Upper lobe of left lung (tissue), 6 donors: ENCODE measurements around the gene LRBA. TPM values are rescaled to one million over a fixed set of nuclear protein-coding genes. Genes with fewer than 3 reads are reported as not detected.

Source experiments
- ATAC-seq, 2 donors: fragments of 200-7000 bp; cut with Tn5 transposase; one replicate each; pipeline ENCODE4 v1.9.1; 2022; ENCODE audit warnings: mild to moderate bottlenecking in 2 of 2, moderate library complexity in 2 of 2; ENCODE audit not compliant: low FRiP score in 2 of 2
- DNase-seq, 2 donors: peaks; one replicate each; pipeline ENCODE4 v3.0.0-alpha.2; 2019 to 2020
- H3K27ac ChIP-seq, 4 donors: fragments of 200-600 bp; sonication (generic); one replicate each; pipeline ENCODE4 v1.5.1; 2016 to 2019
- H3K27me3 ChIP-seq, 4 donors: fragments of 200-600 bp; sonication (generic); one replicate each; pipeline ENCODE4 v1.5.1; 2017 to 2019
- H3K36me3 ChIP-seq, 4 donors: fragments of 200-600 bp; sonication (generic); one replicate each; pipeline ENCODE4 v1.5.1; 2016 to 2019
- H3K4me1 ChIP-seq, 4 donors: fragments of 200-600 bp; sonication (generic); one replicate each; pipeline ENCODE4 v1.5.1; 2018 to 2019
- H3K4me3 ChIP-seq, 4 donors: fragments of 200-600 bp; sonication (generic); one replicate each; pipeline ENCODE4 v1.5.1; 2017 to 2019; ENCODE audit warnings: mild to moderate bottlenecking in 2 of 4, moderate library complexity in 1 of 4
- H3K9me3 ChIP-seq, 4 donors: fragments of 200-600 bp; sonication (generic); one replicate each; pipeline ENCODE4 v1.5.1; 2018 to 2019
- CTCF ChIP-seq, 6 experiments: fragments of 450-650 bp in 4 of 6; fragments of 200-600 bp in 2 of 6; sonication (generic) in 2 of 6; IDR thresholded peaks; one replicate each; pipeline ENCODE4 v1.5.1; 2016 to 2019; ENCODE audit warnings: antibody characterized with exemption in 6 of 6
- EP300 ChIP-seq, 4 donors: sonication (generic); formaldehyde crosslinking; IDR thresholded peaks; one replicate each; pipeline ENCODE4 v1.5.1; 2017; ENCODE audit warnings: antibody characterized with exemption in 4 of 4, control low read depth in 2 of 4
- POLR2A ChIP-seq, 4 donors: fragments of 450-650 bp; IDR thresholded peaks; one replicate each; pipeline ENCODE4 v1.5.1; 2016 to 2017; ENCODE audit warnings: antibody characterized with exemption in 4 of 4, mild to moderate bottlenecking in 2 of 4
- POLR2AphosphoS5 ChIP-seq, 2 donors: sonication (generic); formaldehyde crosslinking; IDR thresholded peaks; one replicate each; pipeline ENCODE4 v1.5.1; 2017; ENCODE audit warnings: antibody characterized with exemption in 2 of 2
- WGBS, 2 donors: methylation state at CpG; one replicate each; pipeline ENCODE4 v1.1.5; 2017 to 2018; 5-methylcytosine and 5-hydroxymethylcytosine counted together
- total RNA-seq, 6 donors: library from RNA; depleted of rRNA in 4 of 6; stranded (reverse); fragments of >200 nt in 4 of 6; gene quantifications; one replicate each; pipeline versions ENCODE4 v1.1.0 to v1.2.1, GENCODE V29; 2016 to 2021
- donor health status: DM: no; HTN: no; CAD: no; lungs with moderate emphysema.
- donor health status: DM: no; HTN: yes; CAD: no; lungs with severe emphysema.

The LRBA gene
- total RNA-seq, 6 donors from 2014 or later: 34.7 to 139 (median 56.4) TPM

- WGBS, 2 donors: 59 to 66% methylated on average over 2 of the region's 2 CpGs
- no peaks in the 10 kb centered on the region for H3K27me3 ChIP-seq
- H3K4me1 ChIP-seq: peaks cover 10 to 30% (median 13%) of the 10 kb centered on the region in 4 donors
- H3K9me3 ChIP-seq: no peaks in the 10 kb centered on the region
- H3K36me3 ChIP-seq: no peaks in the 10 kb centered on the region
- DNase-seq (no peak), ATAC-seq (no peak)
- H3K27ac ChIP-seq: no peak overlapping the region
- TF ChIP-seq POLR2AphosphoS5 (IDR thresholded peaks at IDR 0.05) (no peak), POLR2A (IDR thresholded peaks at IDR 0.05) (no peak), EP300 (IDR thresholded peaks at IDR 0.05) (no peak), CTCF (IDR thresholded peaks at IDR 0.05) (no peak)
- peak overlapping the region in 2 of 4 donors; percentile 91 to 99 for H3K4me3 ChIP-seq
Measured at GRCh38 chr4:151012376-151012775, 2.7 kb downstream of the LRBA start.

GRCh38 chr4:151004222-151004621, 10.9 kb downstream of the LRBA start:
- H3K9me3 ChIP-seq: no peaks in the 10 kb centered on the region
- WGBS, 2 donors: 95 to 97% methylated on average over 5 of the region's 5 CpGs
- ATAC-seq (no peak), DNase-seq (no peak)
- H3K4me3 ChIP-seq: no peak overlapping the region
- no peaks in the 10 kb centered on the region for H3K36me3 ChIP-seq
- no peak overlapping the region for H3K27ac ChIP-seq
- no peaks in the 10 kb centered on the region for H3K27me3 ChIP-seq
- TF ChIP-seq CTCF (IDR thresholded peaks at IDR 0.05): no peak
- TF ChIP-seq EP300 (IDR thresholded peaks at IDR 0.05): no peak
- TF ChIP-seq POLR2AphosphoS5 (IDR thresholded peaks at IDR 0.05): no peak
- TF ChIP-seq POLR2A (IDR thresholded peaks at IDR 0.05): no peak
- H3K4me1 ChIP-seq: no peaks in the 10 kb centered on the region

- ATAC-seq: no peak
- WGBS, 2 donors: 95 to 99% methylated on average over 3 to 7 of the region's 7 CpGs
- Histone ChIP-seq H3K4me3 (no peak overlapping the region), H3K27me3 (no peaks in the 10 kb centered on the region), H3K9me3 (no peaks in the 10 kb centered on the region), H3K4me1 (peaks cover 0 to 5% (median 0%) of the 10 kb centered on the region in 4 donors), H3K27ac (no peak overlapping the region), H3K36me3 (no peaks in the 10 kb centered on the region)
- no peak for TF ChIP-seq POLR2A (IDR thresholded peaks at IDR 0.05)
- TF ChIP-seq CTCF (IDR thresholded peaks at IDR 0.05): no peak
- no peak for TF ChIP-seq EP300 (IDR thresholded peaks at IDR 0.05)
- TF ChIP-seq POLR2AphosphoS5 (IDR thresholded peaks at IDR 0.05): no peak
- peak in 1 of 2 donors; percentile 28 for DNase-seq
Measured at GRCh38 chr4:151000747-151001429, 14.2 kb downstream of the LRBA start.

GRCh38 chr4:150999086-150999485, 16.0 kb downstream of the LRBA start:
- Histone ChIP-seq H3K27ac (no peak overlapping the region), H3K4me3 (no peak overlapping the region), H3K36me3 (no peaks in the 10 kb centered on the region), H3K27me3 (no peaks in the 10 kb centered on the region), H3K9me3 (no peaks in the 10 kb centered on the region), H3K4me1 (peaks cover 0 to 5% (median 0%) of the 10 kb centered on the region in 4 donors)
- 63 to 78% methylated on average over 1 of the region's 1 CpG for WGBS, 2 donors
- no peak for ATAC-seq
- no peak for TF ChIP-seq POLR2A (IDR thresholded peaks at IDR 0.05)
- no peak for TF ChIP-seq POLR2AphosphoS5 (IDR thresholded peaks at IDR 0.05)
- no peak for TF ChIP-seq CTCF (IDR thresholded peaks at IDR 0.05)
- no peak for TF ChIP-seq EP300 (IDR thresholded peaks at IDR 0.05)
- no peak for DNase-seq

- ATAC-seq (no peak), DNase-seq (no peak)
- Histone ChIP-seq H3K27me3 (no peaks in the 10 kb centered on the region), H3K4me3 (no peak overlapping the region), H3K36me3 (no peaks in the 10 kb centered on the region), H3K9me3 (no peaks in the 10 kb centered on the region), H3K27ac (no peak overlapping the region), H3K4me1 (peaks cover 0 to 5% (median 0%) of the 10 kb centered on the region in 4 donors)
- TF ChIP-seq POLR2AphosphoS5 (IDR thresholded peaks at IDR 0.05) (no peak), EP300 (IDR thresholded peaks at IDR 0.05) (no peak), POLR2A (IDR thresholded peaks at IDR 0.05) (no peak), CTCF (IDR thresholded peaks at IDR 0.05) (no peak)
Measured at GRCh38 chr4:150997141-150997540, 17.9 kb downstream of the LRBA start.
